Amniotic epithelial cell (primary cell): Measurements from ENCODE around the gene DSC2.

ENCODE experiments used
- DNase-seq: peaks from one replicate; pipeline ENCODE4 v3.0.0-alpha.2; 2010; ENCODE audit warnings: low read depth

DSC2 gene

DNA sequence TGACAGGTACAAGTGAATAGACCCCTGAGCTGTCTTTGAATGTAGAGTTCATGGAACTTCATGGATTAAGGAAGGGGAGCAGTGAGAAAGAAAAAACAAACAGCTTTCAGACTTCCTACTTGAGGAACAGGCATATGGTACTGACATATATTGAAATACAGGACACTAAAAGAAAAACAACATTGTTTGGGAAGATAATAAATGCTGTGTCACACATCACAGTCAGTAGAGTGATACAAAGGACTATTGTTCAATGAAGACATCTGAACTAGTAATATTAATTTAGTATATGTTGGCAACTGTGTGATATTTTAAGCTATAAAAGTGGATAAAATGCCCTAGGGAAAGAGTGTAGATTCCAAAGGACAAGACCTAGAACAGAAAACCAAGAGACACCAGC is 3.3 kb downstream of the DSC2 start:
- DNase-seq = no peak

DNA sequence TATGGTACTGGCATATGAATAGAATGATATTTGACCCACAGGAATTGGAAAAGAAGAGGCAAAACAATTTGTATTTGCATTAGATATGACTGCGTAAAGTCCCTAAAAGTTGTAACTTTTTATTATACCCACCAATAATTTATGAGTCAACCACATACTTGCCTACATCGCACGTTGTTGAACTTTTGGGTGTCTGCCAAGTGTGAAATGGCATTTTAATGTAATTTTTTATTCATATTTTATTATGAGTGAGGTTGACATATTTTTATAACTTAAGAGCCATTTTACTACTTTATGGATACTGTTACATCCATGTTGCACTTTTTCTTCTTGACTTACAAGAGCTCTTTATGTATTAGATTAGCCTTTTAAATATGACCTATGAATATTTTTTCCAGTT is 4.6 kb downstream of the DSC2 start:
- no peak for DNase-seq

DNA sequence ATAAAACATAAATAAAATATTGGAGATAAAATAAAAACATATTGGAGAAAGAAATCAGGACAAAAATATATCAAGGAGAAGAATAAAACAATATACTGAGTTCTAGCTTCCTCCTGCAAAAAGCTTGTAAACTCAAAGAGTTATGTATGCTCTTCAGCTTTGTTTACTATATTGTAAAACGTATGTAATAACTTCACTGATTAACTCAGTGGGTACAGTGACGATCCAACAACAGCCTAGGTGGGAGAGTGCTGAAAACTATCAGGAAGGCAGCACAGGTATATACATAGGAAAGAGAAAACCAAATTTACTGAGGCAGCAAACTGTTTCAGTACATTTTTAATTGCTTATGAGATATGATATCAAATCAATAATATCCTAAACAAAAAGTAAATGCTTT is 8.3 kb downstream of the DSC2 start:
- no peak for DNase-seq

DNA sequence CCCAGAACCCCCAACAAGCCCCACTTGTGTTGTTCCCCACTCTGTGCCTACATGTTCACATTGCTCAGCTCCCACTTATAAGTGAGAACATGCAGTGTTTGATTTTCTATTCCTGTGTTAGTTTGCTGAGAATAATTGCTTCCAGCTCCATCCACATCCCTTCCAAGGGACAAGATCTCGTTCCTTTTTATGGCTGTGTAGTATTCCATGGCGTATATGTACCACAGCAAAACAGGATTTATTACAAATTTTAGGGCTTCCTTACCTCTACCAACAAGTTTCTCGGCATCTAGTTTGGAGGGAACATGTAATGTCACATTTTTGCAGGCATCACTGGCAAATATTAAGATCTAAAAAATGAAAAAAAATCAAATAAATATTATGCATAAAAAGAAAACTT is 8.9 kb downstream of the DSC2 start:
- no peak for DNase-seq

DNA sequence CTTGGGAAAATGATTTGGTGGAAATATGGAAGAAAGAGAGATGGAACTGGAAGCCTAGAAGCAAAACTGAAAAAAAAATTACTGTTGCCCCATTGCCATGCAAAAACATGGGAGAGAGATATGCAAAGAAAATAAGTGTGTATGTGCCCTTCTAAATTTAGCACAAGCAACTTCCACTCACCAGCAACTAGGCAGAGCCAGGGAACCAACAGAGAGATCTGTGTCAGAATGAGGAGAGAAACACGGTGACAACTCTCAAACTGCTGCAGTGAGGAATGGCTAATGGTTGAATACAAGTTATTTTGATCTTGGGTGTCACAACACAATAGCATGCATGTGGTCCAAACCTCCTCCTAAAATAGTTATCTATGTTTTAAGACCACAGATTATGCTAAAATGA is 10.9 kb downstream of the DSC2 start:
- DNase-seq = no peak

DNA sequence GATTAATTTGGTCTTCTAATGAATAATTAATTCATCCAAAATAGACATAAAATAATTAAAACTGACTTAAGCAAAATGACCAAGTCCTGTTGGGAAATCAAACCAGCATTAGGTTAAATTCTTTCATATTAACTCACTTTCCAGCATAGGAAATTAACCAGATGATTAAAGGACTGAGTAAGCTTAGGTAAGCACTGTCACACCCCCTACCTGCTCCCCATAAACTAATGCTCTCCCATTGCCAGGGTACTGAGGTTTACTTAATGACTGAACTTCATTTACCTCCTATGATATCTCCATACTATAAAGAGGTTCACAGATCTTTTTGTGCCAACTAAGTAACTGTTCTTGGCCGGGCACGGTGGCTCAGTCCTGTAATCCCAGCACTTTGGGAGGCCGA is 13.7 kb downstream of the DSC2 start:
- DNase-seq = no peak

DNA sequence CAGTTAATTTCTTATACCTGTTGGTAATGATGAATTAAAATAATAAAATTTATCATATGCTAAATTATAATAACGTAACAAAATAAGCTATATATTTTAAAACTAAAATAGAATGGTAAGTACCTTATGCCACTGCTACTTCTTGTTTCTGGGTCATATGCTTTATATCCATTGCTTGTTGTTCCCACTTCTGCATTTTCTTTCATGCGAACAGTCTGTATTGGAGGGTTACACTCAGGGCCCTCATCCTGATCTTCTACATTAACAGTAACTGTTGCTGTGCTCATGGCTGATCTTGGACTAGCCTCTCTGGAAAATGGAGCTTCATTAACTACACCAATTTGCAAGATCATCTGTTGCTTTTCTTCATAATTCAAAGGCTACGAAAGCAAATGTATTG is 22.2 kb downstream of the DSC2 start:
- DNase-seq = no peak

DNA sequence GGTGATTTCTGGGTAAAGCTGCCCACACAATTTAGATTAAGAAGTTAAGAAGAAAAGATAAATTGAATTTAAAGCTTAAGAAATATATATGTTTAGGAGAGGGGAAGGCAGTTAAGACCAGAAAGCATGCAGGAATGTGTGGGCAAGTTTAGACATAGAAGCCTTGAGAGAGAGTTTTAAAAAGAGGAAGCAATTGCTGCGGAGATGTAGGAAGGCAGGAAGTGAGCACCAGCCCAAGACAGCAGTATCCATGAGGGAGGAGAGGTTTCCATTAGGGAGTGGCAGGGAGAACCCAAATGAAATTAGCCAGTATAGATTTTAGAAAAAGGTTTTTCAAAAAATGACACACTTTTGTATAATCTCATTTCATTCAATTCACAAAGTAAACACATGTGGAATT is 24.3 kb downstream of the DSC2 start:
- DNase-seq = no peak

DNA sequence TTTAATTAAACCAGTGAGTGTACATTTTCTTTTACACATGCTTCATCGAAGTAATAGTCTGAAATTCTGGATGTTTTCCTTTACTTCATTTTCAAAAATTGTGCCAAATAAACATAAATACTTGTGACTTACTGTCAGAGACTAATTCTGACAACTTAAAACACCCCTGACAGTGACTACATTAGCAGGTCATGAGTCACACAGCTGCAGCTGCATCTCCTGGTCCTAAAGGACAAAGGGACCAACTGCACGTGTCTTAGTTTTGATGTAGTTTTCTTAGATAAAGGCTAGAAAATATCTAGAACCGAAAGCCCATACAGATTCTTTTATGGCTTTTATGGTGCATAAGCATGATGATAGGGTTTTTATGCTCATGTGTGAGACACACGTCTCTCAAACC is 30.0 kb downstream of the DSC2 start:
- no peak for DNase-seq

DNA sequence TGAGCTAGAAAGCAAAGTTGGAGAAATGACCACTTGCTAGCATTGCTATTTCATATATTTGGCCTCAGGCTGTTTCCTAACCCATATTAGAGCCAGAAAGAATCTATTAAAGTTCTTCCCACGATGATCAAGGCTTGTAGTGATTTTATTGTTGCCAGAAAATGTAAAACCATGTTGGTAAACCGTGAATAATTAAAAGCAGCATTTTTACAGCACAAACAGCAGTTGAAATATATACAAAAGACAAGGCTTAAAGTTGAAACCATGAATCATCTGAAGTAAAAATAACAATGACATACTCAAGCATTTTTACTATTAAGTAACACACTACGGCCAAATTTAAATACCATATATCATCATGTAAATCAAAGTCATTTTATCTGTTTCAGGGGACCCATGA is 32.0 kb downstream of the DSC2 start:
- peak; percentile 50 for DNase-seq

DNA sequence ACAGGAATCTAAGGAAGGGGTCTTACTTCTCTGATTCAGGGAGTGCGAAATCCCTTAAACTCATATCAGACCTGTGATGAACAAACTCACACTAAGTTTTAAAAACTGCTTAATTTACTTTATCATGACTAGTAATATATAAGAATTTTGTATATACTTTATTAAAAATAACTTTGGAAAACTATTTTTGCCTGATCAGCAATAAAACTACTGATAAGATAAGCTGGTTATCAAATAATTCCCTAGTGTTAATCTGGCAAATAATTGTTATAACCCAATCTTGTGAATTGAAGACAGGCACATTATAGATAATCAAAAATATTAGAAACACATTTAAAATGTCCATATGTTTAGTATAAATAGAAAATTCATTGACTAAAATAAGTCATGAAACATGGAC is 36.0 kb downstream of the DSC2 start:
- no peak for DNase-seq

DNA sequence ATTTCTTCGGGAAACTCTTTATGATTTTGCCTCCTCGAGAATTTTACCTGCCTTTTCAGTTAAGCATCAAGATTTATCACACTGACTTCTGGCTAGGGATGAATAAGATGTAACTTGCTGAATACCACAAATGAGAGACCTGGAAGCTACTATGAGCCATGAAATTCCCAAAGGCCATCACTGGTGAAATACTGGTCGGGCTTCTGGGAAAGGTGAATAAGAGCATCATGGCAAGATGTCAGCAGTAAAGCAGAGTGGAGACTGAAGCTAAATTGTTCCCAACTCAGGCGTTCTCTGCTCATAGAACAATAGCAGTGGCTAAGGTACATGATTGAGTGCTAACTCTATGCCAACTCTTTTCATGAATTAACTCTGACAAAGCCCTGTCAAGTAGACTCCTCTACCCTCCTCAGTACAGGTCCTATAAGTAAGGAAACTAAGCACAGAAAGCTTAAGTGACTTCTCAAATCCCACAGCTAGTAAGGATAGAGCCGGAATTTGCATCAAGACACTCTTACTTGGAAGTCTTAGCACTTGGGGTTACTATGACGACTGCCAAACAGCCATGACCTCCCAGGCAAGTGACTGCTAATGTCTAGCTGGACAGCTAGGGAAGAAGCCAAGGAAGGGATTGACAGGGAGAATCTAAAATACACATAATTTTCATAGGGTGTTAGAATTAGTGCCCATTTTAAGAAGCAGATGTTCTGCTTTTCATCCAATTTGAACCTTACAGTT is 37.0 kb downstream of the DSC2 start:
- no peak for DNase-seq

DNA sequence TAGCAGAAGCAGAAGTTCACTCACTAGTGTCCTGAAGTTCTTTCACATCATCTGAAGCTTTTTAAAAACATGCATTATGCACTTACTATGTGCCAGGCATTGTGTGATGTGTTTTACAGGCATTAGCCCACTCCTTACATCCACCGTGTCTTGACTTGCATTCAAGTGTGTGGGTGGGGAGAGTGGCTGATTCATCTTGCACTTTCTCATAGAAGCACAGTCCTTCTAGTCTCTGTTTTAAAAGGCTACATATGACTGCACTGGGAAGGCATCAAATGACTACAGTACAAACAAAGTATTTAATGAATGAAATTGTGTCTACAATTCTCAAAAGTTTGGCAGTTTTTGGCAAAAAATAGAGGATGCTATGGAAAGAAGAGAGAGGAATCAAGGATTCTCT is 38.1 kb downstream of the DSC2 start:
- peak; percentile 52 for DNase-seq

DNA sequence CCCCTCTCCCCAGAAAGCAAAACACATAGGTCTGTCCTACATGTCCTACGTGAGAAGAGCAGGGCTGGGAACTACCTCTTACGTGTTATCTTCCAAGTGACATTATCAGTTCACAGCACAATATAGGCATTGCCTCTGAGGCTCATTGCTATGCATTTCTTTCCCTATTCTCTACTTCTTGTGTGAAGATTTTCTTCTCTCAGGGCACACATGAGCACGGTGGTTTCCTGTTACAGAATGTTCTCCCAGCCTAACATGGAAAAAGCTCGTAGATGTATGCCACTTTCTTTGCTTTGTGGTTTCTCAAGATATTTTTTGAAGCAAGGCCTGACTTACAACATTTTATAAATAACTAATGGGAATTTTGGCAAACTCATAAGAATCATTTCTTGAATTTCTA is 40.3 kb downstream of the DSC2 start:
- peak; percentile 73 for DNase-seq

DNA sequence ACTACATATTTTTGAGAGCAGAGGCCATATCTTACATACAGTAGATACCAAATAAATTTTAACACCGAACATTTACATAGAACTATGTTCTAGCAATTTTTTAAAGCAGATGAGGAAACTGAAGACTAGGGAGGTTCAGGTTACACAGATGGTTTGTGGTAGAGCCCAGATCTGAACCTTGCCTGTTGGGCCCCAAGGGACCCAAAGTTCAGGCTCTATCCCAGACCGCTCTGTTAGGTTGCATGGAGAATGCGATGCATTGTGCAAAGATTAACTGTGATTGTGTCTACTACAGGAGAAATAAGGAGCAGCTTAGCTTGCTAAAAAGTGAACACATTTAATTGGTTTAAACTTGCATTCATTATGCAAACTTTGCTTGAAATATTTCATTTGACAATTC is 43.3 kb downstream of the DSC2 start:
- DNase-seq = no peak

DNA sequence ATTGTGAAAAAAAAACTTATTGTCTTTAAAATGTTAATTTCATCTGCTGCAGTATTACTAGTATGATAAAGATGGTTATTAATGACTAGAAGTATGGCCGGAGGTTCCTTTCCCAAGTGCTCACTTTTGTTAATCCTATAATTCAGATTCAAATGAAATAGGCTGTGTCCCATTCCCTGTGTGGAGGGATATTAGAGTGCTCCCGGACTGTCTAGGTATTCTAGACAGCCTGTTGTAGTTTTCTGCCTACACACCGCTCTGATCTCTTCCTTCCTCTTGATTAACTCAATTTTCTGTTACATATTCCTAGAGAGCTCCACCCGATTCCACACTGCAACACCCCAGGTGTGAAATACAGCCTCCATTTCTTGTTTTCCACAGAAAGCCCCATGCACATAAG is 44.3 kb downstream of the DSC2 start:
- DNase-seq = no peak

DNA sequence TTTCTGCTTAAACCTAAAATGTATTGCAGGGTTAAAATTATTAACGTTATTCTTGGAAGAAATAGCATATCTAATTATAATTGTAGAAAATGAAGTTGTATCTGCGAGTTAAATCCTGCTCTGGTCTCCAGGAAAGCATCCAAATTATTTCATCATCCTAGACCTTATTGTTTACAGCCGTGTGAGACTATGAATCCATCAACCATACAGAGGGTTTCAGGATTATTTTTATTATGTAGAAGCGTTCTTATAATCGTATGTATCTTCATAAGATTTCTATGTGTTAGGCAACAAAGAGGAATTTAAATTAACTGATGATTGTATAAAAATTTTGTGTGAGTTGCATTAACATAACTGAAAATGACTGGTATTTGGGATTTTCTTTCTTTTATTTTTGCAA is 45.2 kb downstream of the DSC2 start:
- peak; percentile 74 for DNase-seq

DNA sequence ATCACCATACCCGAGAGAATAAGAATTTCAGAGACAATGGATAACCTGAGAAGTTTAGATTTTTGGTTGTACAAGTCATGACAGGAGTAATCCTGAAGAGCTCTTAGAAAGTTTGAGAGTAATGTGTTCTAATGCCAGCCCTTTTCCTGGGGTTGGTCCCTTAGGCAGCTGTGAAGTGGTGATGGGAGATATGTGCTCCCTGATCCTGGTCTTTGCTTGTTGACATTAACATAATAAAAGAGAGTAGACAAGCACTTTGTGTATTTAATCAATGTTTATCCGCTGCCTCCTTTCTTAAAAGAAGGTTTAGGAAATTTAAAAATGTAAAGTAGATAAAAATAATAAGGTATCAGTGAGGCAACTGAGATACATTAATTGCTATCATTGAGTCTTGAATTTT is 45.9 kb downstream of the DSC2 start:
- DNase-seq = no peak

DNA sequence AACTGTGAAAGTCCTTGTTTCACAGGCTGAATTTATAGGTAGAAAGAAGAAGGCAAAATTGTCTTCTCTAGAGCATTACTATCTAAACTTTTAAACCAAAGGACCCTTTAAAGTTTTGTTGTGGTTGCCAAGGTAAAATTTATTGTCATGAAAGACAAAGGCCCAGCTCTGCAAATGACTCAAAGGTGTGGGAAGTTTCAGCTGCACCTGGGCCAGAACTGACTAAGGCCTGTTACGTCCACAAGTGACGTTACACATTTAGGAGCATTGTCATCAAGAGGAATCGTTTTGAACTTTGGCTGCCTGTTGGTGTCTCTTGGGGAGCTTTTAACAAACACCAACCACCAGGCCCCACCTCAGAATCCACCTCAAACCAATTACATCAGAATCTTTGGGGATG is 51.6 kb downstream of the DSC2 start:
- DNase-seq = no peak

DNA sequence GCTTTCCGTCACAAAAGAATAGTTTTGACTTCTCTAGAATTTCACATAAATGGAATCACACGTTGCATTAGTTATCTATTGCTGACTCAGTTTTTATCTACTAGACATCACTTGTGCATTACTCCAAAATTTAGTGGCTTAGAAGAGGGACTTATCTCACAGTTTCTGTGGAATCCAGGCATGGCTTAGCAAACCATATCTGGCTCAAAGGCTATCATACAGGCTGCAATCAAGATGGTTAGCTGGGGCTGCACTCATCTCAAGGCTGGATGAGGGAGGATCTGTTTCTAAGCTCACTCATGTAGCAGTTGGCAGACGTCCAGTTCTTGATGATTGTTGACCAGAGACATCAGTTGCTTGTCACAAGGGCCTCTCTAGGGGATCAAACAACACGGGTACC is 53.0 kb downstream of the DSC2 start:
- DNase-seq = peak; percentile 96

DNA sequence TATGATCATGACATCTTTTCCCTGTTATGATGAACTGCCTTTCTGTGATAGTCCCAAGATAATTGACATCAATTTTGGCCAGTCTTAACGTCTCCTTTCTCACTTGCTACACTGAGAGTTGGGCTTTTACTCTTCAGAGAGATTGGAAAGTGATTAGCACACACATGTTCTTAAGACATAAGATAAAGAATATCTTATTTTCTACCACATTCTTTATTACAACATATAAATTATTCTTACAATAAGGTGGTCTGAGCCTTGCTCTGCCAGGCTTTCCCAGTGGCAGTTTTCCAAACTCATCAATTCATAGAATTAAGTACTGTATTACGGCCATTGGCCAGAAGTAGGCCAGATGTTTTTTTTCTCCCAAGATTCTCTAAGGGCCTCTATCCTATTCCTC is 54.0 kb downstream of the DSC2 start:
- no peak for DNase-seq

DNA sequence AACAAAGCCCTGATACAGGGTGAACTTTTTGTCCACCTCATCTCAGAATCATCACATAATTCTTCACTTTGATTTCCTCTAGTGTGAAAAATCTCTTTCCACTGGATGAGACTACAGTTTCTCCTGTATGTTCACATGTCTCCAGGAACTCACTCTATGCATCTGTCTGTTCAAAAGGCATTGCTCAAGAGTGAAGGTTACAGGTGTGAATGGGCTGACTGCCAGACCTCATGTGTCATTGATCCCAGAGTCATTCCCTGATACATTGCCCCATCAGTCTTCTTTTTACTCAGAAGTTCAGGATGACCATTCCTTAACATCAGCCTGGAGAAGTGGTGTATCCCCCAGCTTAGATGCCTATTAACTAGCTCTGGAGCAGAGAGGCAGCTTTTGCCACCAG is 55.3 kb downstream of the DSC2 start:
- DNase-seq = no peak

DNA sequence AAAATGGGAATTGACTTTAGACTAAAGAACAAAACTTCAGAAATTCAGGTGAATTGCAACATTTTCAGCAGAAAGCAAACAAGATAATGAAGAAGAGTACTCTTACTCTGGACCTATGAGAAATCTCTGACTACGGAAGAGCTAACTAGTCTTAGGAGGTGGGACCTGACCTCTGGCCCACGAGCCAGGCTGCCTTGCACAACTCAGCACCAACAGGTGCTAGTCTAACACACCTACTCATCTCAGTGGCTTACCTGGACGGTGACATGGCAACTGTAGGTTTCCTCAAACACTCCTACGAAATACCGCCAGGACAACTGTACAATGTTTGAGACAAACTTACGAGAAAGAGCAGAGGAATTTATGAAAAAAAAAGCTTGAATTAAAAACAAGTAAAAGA is 56.6 kb downstream of the DSC2 start:
- no peak for DNase-seq

DNA sequence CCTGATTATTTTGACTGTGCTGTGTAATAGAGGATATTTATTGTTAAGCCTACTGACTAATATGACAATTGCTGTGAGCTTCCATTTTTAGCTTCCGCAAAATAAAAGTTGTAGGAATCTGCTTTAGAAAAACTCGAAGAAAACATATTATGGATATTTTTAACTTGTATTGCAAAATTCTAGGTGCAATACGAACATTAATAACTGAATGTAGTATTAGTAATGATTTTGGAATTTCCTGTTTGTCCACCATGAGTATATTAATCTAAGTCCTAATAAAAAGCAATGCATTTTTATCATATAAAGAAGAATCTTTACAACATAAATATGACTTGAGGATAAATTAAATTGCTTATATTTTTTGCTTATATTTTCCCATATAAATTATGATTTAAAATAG is 57.3 kb downstream of the DSC2 start:
- DNase-seq = peak; percentile 79

DNA sequence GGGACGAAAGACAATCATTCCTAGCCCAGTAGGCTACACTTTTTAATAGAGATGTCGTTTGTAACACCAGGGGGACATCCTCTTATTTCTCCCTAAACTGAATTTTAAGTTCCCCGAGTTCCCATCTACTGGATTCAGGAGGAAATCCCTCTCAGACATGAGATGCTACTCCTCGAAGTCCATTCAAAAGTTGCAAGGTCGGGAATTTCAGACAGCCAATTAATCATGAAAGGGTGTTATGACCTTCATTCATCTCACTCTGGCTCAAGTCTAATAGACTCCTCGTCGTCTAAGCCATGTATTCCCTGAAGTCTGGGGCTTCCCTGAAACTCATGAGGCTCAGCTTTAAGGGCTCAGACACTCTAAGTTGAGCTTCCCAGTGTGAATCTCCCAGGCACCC is 58.5 kb downstream of the DSC2 start:
- no peak for DNase-seq
